ENCODE measurements around the gene APIP.

DNA sequence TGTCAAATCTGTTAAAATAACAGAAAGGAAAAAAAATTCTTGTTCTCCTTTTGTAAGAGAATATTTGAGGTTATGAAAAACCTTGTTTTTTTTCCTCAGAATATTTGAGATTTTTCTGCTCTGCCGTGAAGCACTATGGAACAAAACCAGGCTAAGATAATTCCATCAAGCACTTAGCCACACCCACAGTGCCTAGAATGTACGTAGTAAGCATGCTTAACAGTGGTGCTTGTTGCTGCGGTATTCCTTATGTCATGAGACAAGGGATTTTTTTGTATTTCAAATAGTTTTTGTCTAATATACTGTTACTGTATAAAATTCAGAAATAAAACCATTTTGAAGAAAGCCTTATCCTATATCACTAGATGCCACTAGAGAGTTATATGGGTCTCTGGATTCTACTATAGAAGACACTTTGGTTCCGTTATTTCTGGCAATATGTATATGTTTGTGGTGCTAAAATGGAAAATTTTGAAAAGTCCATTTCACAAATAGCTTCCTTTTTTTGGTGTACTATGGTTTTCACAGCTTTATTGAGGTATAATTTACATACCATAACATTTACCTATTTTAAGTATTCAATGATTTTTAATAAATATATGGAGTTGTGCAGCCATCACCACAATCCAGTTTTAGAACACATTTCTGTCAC is 24.0 kb upstream of the APIP start:
- TF ChIP-seq ZNF384 (IDR thresholded peaks at IDR 0.05) (no peak), SP1 (IDR thresholded peaks at IDR 0.05) (no peak), ELF4 (IDR thresholded peaks at IDR 0.05) (no peak), NFRKB (IDR thresholded peaks at IDR 0.05) (no peak), FOXM1 (IDR thresholded peaks at IDR 0.05; ENCODE audit: borderline replicate concordance) (no peak), BHLHE40 (IDR thresholded peaks at IDR 0.05; ENCODE audit: borderline replicate concordance) (no peak), TARDBP (IDR thresholded peaks at IDR 0.05) (no peak), CTBP1 (IDR thresholded peaks at IDR 0.05; ENCODE audit: borderline replicate concordance) (no peak), L3MBTL2 (conservative IDR thresholded peaks at IDR 0.05) (no peak), ARNT (IDR thresholded peaks at IDR 0.05) (no peak), HDGF (IDR thresholded peaks at IDR 0.05; ENCODE audit: borderline replicate concordance) (no peak), SUZ12 (IDR thresholded peaks at IDR 0.05) (no peak), FOXK2 (IDR thresholded peaks at IDR 0.05) (no peak)
- TF ChIP-seq, protein P1, sequence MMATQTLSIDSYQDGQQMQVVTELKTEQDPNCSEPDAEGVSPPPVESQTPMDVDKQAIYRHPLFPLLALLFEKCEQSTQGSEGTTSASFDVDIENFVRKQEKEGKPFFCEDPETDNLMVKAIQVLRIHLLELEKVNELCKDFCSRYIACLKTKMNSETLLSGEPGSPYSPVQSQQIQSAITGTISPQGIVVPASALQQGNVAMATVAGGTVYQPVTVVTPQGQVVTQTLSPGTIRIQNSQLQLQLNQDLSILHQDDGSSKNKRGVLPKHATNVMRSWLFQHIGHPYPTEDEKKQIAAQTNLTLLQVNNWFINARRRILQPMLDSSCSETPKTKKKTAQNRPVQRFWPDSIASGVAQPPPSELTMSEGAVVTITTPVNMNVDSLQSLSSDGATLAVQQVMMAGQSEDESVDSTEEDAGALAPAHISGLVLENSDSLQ (IDR thresholded peaks at IDR 0.05): no peak

Measured in HEK293T (cell line).